Liver (tissue), 9 donors: ENCODE data around the gene EDAR. TPM values are rescaled to one million over a fixed set of nuclear protein-coding genes. Genes with fewer than 3 reads are reported as not detected.

Experiments used
- DNase-seq: peaks from one replicate; pipeline ENCODE4 v3.0.0-alpha.2; 2017; ENCODE audit warnings: low spot score
- H3K27ac ChIP-seq, 2 donors: one replicate each; pipeline ENCODE4 v1.7.0; 2013; ENCODE audit warnings: inconsistent platforms in 2 of 2, low read length in 2 of 2, control low read depth in 1 of 2, low read depth in 1 of 2, mild to moderate bottlenecking in 1 of 2
- H3K27me3 ChIP-seq, 4 donors: one replicate each; pipeline versions ENCODE4 v1.6.1 to v1.7.0; 2013; ENCODE audit warnings: low read length in 3 of 4, inconsistent platforms in 1 of 4, mild to moderate bottlenecking in 1 of 4, moderate library complexity in 1 of 4; ENCODE audit not compliant: control insufficient read depth in 4 of 4, insufficient read depth in 4 of 4
- H3K36me3 ChIP-seq, 4 donors: one replicate each; pipeline versions ENCODE4 v1.6.1 to v1.7.0; 2013; ENCODE audit warnings: low read length in 3 of 4, mild to moderate bottlenecking in 3 of 4, low read depth in 1 of 4, moderate library complexity in 1 of 4; ENCODE audit not compliant: control insufficient read depth in 4 of 4, insufficient read depth in 3 of 4
- H3K4me1 ChIP-seq, 4 donors: one replicate each; pipeline versions ENCODE4 v1.6.1 to v1.7.0; 2013; ENCODE audit warnings: low read length in 3 of 4, mild to moderate bottlenecking in 3 of 4, moderate library complexity in 1 of 4; ENCODE audit not compliant: control insufficient read depth in 4 of 4, insufficient read depth in 4 of 4
- H3K4me3 ChIP-seq, 3 donors: one replicate each; pipeline versions ENCODE4 v1.6.1 to v1.7.0; 2013; ENCODE audit warnings: low read length in 3 of 3, control low read depth in 1 of 3, low read depth in 1 of 3, mild to moderate bottlenecking in 1 of 3
- H3K9ac ChIP-seq, 2 donors: one replicate each; pipeline ENCODE4 v1.7.0; 2013; ENCODE audit warnings: low read length in 2 of 2, mild to moderate bottlenecking in 2 of 2, moderate library complexity in 2 of 2, control low read depth in 1 of 2, low read depth in 1 of 2
- H3K9me3 ChIP-seq, 4 donors: one replicate each; pipeline versions ENCODE4 v1.6.1 to v1.7.0; 2013; ENCODE audit warnings: low read length in 3 of 4; ENCODE audit not compliant: control insufficient read depth in 4 of 4
- FOXA2 ChIP-seq: IDR thresholded peaks from 2 replicates; pipeline ENCODE4 v1.6.1; 2016; ENCODE audit warnings: antibody characterized with exemption
- HNF4A ChIP-seq, 2 donors: conservative IDR thresholded peaks; 2 replicates each; pipeline ENCODE4 v1.6.1; 2016; ENCODE audit warnings: antibody characterized with exemption in 2 of 2, mild to moderate bottlenecking in 2 of 2
- NR2F2 ChIP-seq: IDR thresholded peaks from 2 replicates; pipeline ENCODE4 v1.6.1; 2016; ENCODE audit warnings: antibody characterized with exemption
- RAD21 ChIP-seq, 2 donors: IDR thresholded peaks; 2 replicates each; pipeline ENCODE4 v1.6.1; 2016; ENCODE audit warnings: antibody characterized with exemption in 2 of 2, mild to moderate bottlenecking in 2 of 2
- YY1 ChIP-seq: IDR thresholded peaks from 2 replicates; pipeline ENCODE4 v1.6.1; 2016; ENCODE audit warnings: antibody characterized with exemption, mild to moderate bottlenecking
- WGBS: extraction: QIAGEN DNeasy Blood & Tissue Kit; methylation state at CpG from one replicate; pipeline ENCODE4 v1.1.7; 2013; 5-methylcytosine and 5-hydroxymethylcytosine counted together
- polyA plus RNA-seq, 2 donors: library from polyadenylated mRNA; stranded (reverse) in 1 of 2; unstranded in 1 of 2; fragments of 200-250 nt in 1 of 2; fragments of >200 nt in 1 of 2; fragmentation: Nextera tagmentation in 1 of 2; extraction: Ambion mirVana in 1 of 2; gene quantifications; one replicate each; pipeline versions ENCODE4 v1.2.1 to v1.2.3, GENCODE V29; 2013 to 2015
- total RNA-seq, 2 donors: library from RNA; depleted of rRNA; stranded (reverse); fragments of >200 nt; gene quantifications; one replicate each; pipeline ENCODE4 v1.2.3, GENCODE V29; 2014
- TF ChIP-seq, protein P1 (sequence below): fragments of 150-350 bp; IDR thresholded peaks from 2 replicates; pipeline ENCODE4 v1.5.1; 2017; ENCODE audit warnings: improper control_type of control experiment, low read depth, low read length; ENCODE audit not compliant: missing input control
- TF ChIP-seq, protein P2 (sequence below): IDR thresholded peaks from 2 replicates; pipeline ENCODE4 v1.6.1; 2016; ENCODE audit warnings: antibody characterized with exemption
- TF ChIP-seq, protein P3 (sequence below): IDR thresholded peaks from 2 replicates; pipeline ENCODE4 v1.6.1; 2016; ENCODE audit warnings: antibody characterized with exemption, mild to moderate bottlenecking
- TF ChIP-seq, protein P4 (sequence below): IDR thresholded peaks from 2 replicates; pipeline ENCODE4 v1.6.1; 2016; ENCODE audit warnings: antibody characterized with exemption
- TF ChIP-seq, protein P5 (sequence below): IDR thresholded peaks from 2 replicates; pipeline ENCODE4 v1.6.1; 2016; ENCODE audit warnings: antibody characterized with exemption
- donor health status: healthy.
- donor health status: healthy.
- donor health status: healthy.
- donor health status: healthy.
- donor health status: healthy.

EDAR gene
- total and polyA plus RNA-seq, 4 donors = 0.09 to 0.50 (median 0.10) TPM

DNA sequence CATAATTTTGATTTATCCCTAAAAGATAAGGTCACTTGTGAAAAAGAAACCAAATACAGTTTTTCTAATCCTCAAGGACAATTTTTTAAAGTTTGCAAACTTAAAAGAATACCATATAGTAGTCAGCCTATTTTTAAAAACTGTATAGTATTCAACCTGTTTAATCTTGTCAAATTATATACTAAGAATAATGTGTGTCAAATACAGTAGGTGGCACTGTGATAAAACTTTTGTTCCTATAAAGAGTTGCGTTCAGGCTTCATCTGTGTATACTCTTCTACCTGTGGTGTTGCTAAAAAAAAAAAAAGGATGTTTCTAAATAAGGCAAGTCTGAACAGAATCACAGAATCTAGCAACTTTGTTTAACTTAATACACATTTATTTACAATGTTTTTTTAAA, 133.8 kb downstream of the EDAR start:
- DNase-seq = no peak
- Histone ChIP-seq H3K9ac (no peak overlapping the region), H3K27ac (no peak overlapping the region), H3K4me1 (no peaks in the 10 kb centered on the region), H3K36me3 (peaks cover 0 to 2% (median 0%) of the 10 kb centered on the region in 4 donors), H3K27me3 (no peaks in the 10 kb centered on the region), H3K4me3 (no peak overlapping the region), H3K9me3 (no peaks in the 10 kb centered on the region)
- WGBS = 10% methylated on average over 1 of the region's 1 CpG
- TF ChIP-seq, protein P1, sequence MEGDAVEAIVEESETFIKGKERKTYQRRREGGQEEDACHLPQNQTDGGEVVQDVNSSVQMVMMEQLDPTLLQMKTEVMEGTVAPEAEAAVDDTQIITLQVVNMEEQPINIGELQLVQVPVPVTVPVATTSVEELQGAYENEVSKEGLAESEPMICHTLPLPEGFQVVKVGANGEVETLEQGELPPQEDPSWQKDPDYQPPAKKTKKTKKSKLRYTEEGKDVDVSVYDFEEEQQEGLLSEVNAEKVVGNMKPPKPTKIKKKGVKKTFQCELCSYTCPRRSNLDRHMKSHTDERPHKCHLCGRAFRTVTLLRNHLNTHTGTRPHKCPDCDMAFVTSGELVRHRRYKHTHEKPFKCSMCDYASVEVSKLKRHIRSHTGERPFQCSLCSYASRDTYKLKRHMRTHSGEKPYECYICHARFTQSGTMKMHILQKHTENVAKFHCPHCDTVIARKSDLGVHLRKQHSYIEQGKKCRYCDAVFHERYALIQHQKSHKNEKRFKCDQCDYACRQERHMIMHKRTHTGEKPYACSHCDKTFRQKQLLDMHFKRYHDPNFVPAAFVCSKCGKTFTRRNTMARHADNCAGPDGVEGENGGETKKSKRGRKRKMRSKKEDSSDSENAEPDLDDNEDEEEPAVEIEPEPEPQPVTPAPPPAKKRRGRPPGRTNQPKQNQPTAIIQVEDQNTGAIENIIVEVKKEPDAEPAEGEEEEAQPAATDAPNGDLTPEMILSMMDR = peak; percentile 45
- no peak for TF ChIP-seq FOXA2
- TF ChIP-seq HNF4A (conservative IDR thresholded peaks at IDR 0.05) = no peak
- peak; percentile 84 to 85 for TF ChIP-seq RAD21 (IDR thresholded peaks at IDR 0.05)

DNA sequence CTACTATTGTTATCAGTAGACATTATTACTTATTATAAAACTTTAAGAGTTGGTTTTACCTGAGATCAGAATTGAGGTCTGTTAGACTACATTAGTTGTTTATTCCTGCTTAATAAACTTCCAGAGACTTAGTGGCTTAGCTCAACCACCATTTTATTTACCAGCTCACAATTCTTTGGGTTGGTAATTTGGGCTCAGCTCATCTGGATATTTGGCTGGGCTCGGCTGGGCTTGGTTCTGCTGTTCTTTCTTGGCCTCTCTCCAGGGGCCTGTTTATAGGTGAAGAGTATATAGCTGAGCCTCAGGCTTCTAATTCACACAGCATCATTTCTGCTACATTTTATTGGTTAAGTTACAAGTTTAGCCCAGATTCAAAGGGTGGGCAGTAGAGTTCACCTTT, 134.5 kb downstream of the EDAR start:
- Histone ChIP-seq H3K27ac (no peak overlapping the region), H3K9ac (no peak overlapping the region), H3K27me3 (no peaks in the 10 kb centered on the region), H3K4me1 (no peaks in the 10 kb centered on the region), H3K36me3 (peaks cover 0 to 2% (median 0%) of the 10 kb centered on the region in 4 donors), H3K4me3 (no peak overlapping the region), H3K9me3 (no peaks in the 10 kb centered on the region)
- TF ChIP-seq, protein P2, sequence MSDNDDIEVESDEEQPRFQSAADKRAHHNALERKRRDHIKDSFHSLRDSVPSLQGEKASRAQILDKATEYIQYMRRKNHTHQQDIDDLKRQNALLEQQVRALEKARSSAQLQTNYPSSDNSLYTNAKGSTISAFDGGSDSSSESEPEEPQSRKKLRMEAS = no peak
- TF ChIP-seq NR2F2 (no peak), YY1 (no peak), HNF4A (conservative IDR thresholded peaks at IDR 0.05) (no peak)
- TF ChIP-seq, protein P3, sequence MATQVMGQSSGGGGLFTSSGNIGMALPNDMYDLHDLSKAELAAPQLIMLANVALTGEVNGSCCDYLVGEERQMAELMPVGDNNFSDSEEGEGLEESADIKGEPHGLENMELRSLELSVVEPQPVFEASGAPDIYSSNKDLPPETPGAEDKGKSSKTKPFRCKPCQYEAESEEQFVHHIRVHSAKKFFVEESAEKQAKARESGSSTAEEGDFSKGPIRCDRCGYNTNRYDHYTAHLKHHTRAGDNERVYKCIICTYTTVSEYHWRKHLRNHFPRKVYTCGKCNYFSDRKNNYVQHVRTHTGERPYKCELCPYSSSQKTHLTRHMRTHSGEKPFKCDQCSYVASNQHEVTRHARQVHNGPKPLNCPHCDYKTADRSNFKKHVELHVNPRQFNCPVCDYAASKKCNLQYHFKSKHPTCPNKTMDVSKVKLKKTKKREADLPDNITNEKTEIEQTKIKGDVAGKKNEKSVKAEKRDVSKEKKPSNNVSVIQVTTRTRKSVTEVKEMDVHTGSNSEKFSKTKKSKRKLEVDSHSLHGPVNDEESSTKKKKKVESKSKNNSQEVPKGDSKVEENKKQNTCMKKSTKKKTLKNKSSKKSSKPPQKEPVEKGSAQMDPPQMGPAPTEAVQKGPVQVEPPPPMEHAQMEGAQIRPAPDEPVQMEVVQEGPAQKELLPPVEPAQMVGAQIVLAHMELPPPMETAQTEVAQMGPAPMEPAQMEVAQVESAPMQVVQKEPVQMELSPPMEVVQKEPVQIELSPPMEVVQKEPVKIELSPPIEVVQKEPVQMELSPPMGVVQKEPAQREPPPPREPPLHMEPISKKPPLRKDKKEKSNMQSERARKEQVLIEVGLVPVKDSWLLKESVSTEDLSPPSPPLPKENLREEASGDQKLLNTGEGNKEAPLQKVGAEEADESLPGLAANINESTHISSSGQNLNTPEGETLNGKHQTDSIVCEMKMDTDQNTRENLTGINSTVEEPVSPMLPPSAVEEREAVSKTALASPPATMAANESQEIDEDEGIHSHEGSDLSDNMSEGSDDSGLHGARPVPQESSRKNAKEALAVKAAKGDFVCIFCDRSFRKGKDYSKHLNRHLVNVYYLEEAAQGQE = no peak
- TF ChIP-seq, protein P4, sequence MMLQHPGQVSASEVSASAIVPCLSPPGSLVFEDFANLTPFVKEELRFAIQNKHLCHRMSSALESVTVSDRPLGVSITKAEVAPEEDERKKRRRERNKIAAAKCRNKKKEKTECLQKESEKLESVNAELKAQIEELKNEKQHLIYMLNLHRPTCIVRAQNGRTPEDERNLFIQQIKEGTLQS = no peak
- TF ChIP-seq, protein P5, sequence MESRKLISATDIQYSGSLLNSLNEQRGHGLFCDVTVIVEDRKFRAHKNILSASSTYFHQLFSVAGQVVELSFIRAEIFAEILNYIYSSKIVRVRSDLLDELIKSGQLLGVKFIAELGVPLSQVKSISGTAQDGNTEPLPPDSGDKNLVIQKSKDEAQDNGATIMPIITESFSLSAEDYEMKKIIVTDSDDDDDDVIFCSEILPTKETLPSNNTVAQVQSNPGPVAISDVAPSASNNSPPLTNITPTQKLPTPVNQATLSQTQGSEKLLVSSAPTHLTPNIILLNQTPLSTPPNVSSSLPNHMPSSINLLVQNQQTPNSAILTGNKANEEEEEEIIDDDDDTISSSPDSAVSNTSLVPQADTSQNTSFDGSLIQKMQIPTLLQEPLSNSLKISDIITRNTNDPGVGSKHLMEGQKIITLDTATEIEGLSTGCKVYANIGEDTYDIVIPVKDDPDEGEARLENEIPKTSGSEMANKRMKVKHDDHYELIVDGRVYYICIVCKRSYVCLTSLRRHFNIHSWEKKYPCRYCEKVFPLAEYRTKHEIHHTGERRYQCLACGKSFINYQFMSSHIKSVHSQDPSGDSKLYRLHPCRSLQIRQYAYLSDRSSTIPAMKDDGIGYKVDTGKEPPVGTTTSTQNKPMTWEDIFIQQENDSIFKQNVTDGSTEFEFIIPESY = no peak
- 71% methylated on average over 1 of the region's 1 CpG for WGBS
- DNase-seq = no peak
